Mononuclear cell (primary cell): ENCODE measurements around the gene LONP2. TPM values are rescaled to one million over a fixed set of nuclear protein-coding genes. Genes with fewer than 3 reads are reported as not detected.
A peak's percentile ranks its signal among the peaks of the same experiment; 100 is the strongest.

Experiments used
- H3K27me3 ChIP-seq: 2 replicates; pipeline ENCODE4 v1.6.0; 2011; ENCODE audit warnings: low read length, control low read depth; ENCODE audit not compliant: insufficient read depth
- H3K4me1 ChIP-seq: 2 replicates; pipeline ENCODE4 v1.5.1; 2011; ENCODE audit warnings: mild to moderate bottlenecking, low read length, control low read depth; ENCODE audit not compliant: insufficient read depth
- H3K4me3 ChIP-seq: 2 replicates; pipeline ENCODE4 v1.5.1; 2011; ENCODE audit warnings: mild to moderate bottlenecking, low read length, moderate library complexity
- H3K9me3 ChIP-seq: 2 replicates; pipeline ENCODE4 v1.5.1; 2011; ENCODE audit warnings: low read depth, mild to moderate bottlenecking, control low read depth, low read length
- total RNA-seq: library from RNA; depleted of rRNA; stranded (reverse); fragments of >200 nt; gene quantifications from one replicate; pipeline ENCODE4 v1.2.3, GENCODE V29; 2012

LONP2 gene
- total RNA-seq = 49.2 TPM

- Histone ChIP-seq H3K9me3 (no peaks in the 10 kb centered on the region), H3K4me1 (peaks cover 34% of the 10 kb centered on the region), H3K27me3 (no peaks in the 10 kb centered on the region), H3K4me3 (peak within 1 kb of the TSS; percentile 82)
Measured at GRCh38 chr16:48244080-48244862, at the start of gene LONP2. TSS of gene LONP2 (plus strand) at chr16:48244300. CDS start at chr16:48244389, 89 bp downstream.

- Histone ChIP-seq H3K4me1 (no peaks in the 10 kb centered on the region), H3K27me3 (no peaks in the 10 kb centered on the region), H3K4me3 (no peak overlapping the region), H3K9me3 (no peaks in the 10 kb centered on the region)
Measured at GRCh38 chr16:48194828-48195556, 49.1 kb upstream of the LONP2 start.

GRCh38 chr16:48197294-48197693, 46.8 kb upstream of the LONP2 start:
- Histone ChIP-seq H3K4me3 (no peak overlapping the region), H3K9me3 (no peaks in the 10 kb centered on the region), H3K4me1 (no peaks in the 10 kb centered on the region), H3K27me3 (no peaks in the 10 kb centered on the region)

- no peaks in the 10 kb centered on the region for H3K9me3 ChIP-seq
- H3K4me1 ChIP-seq = no peaks in the 10 kb centered on the region
- no peak overlapping the region for H3K4me3 ChIP-seq
- no peaks in the 10 kb centered on the region for H3K27me3 ChIP-seq
Measured at GRCh38 chr16:48201515-48202201, 42.4 kb upstream of the LONP2 start.

- Histone ChIP-seq H3K27me3 (no peaks in the 10 kb centered on the region), H3K9me3 (no peaks in the 10 kb centered on the region), H3K4me1 (no peaks in the 10 kb centered on the region), H3K4me3 (no peak overlapping the region)
Measured at GRCh38 chr16:48203974-48204824, 39.9 kb upstream of the LONP2 start.

GRCh38 chr16:48204825-48205151, 39.3 kb upstream of the LONP2 start:
- H3K4me1 ChIP-seq = no peaks in the 10 kb centered on the region
- no peaks in the 10 kb centered on the region for H3K9me3 ChIP-seq
- H3K27me3 ChIP-seq = no peaks in the 10 kb centered on the region
- H3K4me3 ChIP-seq = no peak overlapping the region

- H3K9me3 ChIP-seq = no peaks in the 10 kb centered on the region
- H3K27me3 ChIP-seq = no peaks in the 10 kb centered on the region
- no peaks in the 10 kb centered on the region for H3K4me1 ChIP-seq
- no peak overlapping the region for H3K4me3 ChIP-seq
Measured at GRCh38 chr16:48206594-48207242, 37.4 kb upstream of the LONP2 start.

- no peak overlapping the region for H3K4me3 ChIP-seq
- H3K27me3 ChIP-seq = no peaks in the 10 kb centered on the region
- H3K4me1 ChIP-seq = no peaks in the 10 kb centered on the region
- H3K9me3 ChIP-seq = no peaks in the 10 kb centered on the region
Measured at GRCh38 chr16:48210747-48211146, 33.4 kb upstream of the LONP2 start.

- Histone ChIP-seq H3K9me3 (no peaks in the 10 kb centered on the region), H3K27me3 (no peaks in the 10 kb centered on the region), H3K4me1 (no peaks in the 10 kb centered on the region), H3K4me3 (no peak overlapping the region)
Measured at GRCh38 chr16:48212033-48212432, 32.1 kb upstream of the LONP2 start.

GRCh38 chr16:48215738-48216137, 28.4 kb upstream of the LONP2 start:
- Histone ChIP-seq H3K4me1 (no peaks in the 10 kb centered on the region), H3K27me3 (no peaks in the 10 kb centered on the region), H3K9me3 (no peaks in the 10 kb centered on the region), H3K4me3 (no peak overlapping the region)

- H3K27me3 ChIP-seq = no peaks in the 10 kb centered on the region
- no peaks in the 10 kb centered on the region for H3K9me3 ChIP-seq
- H3K4me3 ChIP-seq = no peak overlapping the region
- no peaks in the 10 kb centered on the region for H3K4me1 ChIP-seq
Measured at GRCh38 chr16:48217708-48218107, 26.4 kb upstream of the LONP2 start.

- H3K9me3 ChIP-seq = no peaks in the 10 kb centered on the region
- no peaks in the 10 kb centered on the region for H3K27me3 ChIP-seq
- H3K4me3 ChIP-seq = no peak overlapping the region
- no peaks in the 10 kb centered on the region for H3K4me1 ChIP-seq
Measured at GRCh38 chr16:48218473-48218872, 25.6 kb upstream of the LONP2 start.

- Histone ChIP-seq H3K27me3 (no peaks in the 10 kb centered on the region), H3K4me3 (no peak overlapping the region), H3K9me3 (no peaks in the 10 kb centered on the region), H3K4me1 (no peaks in the 10 kb centered on the region)
Measured at GRCh38 chr16:48220891-48221290, 23.2 kb upstream of the LONP2 start.

- H3K9me3 ChIP-seq = no peaks in the 10 kb centered on the region
- no peaks in the 10 kb centered on the region for H3K27me3 ChIP-seq
- H3K4me3 ChIP-seq = no peak overlapping the region
- H3K4me1 ChIP-seq = no peaks in the 10 kb centered on the region
Measured at GRCh38 chr16:48223490-48223889, 20.6 kb upstream of the LONP2 start.
